Brain microvascular endothelial cell (primary cell): ENCODE data around the gene ARHGAP15.

Experiments
- DNase-seq: peaks from one replicate; pipeline ENCODE4 v3.0.0-alpha.2; 2020
- H3K27ac ChIP-seq: fragments of 250-450 bp; sonication (Bioruptor Pico); 2 replicates; pipeline ENCODE4 v1.5.1; 2020; ENCODE audit warnings: mild to moderate bottlenecking, moderate library complexity
- H3K27me3 ChIP-seq: fragments of 250-450 bp; sonication (Bioruptor Pico); replicated peaks from 2 replicates; pipeline ENCODE4 v1.5.1; 2020; ENCODE audit warnings: mild to moderate bottlenecking
- H3K36me3 ChIP-seq: fragments of 250-450 bp; sonication (Bioruptor Pico); replicated peaks from 2 replicates; pipeline ENCODE4 v1.5.1; 2020; ENCODE audit warnings: mild to moderate bottlenecking
- H3K4me3 ChIP-seq: 2 replicates; pipeline ENCODE4 v1.5.1; 2011; ENCODE audit warnings: low read depth, mild to moderate bottlenecking, control low read depth, low read length, moderate library complexity
- CTCF ChIP-seq: IDR thresholded peaks from 2 replicates; pipeline ENCODE4 v1.5.1; 2011; ENCODE audit warnings: low read depth, mild to moderate bottlenecking, moderate library complexity, low read length, control low read depth, inconsistent platforms; ENCODE audit errors: missing control alignments
- in situ Hi-C: cut with HindIII; loops from 2 replicates; pipeline ENCODE4 v1.10.0; 2017; ENCODE audit warnings: low sequenced_read_pairs, low pct_ligation_motif_present

Gene ARHGAP15

DNA sequence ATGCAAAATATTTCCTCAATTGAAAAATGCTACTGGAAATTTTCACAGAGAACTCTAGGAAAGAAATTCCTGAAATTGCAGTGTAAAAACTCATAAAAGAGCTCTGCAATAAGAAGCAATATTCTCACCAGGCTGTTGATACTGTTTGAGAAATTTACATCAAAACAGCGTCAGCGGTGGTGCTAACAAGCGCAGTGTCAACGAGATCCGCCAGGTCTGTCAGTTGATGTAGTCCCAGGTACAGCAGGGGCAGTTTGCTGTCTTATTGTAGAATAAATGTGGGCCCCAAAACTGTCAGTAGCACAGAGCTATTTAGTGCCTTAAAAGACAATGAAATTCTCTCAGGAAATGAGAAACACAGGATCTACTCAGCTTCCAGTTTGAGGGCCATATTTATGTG, 611.2 kb downstream of the ARHGAP15 start:
- in situ Hi-C loops, result no loop called here
- Histone ChIP-seq H3K27ac (no peak overlapping the region), H3K27me3 (no peaks in the 10 kb centered on the region), H3K36me3 (no peaks in the 10 kb centered on the region), H3K4me3 (no peak overlapping the region)
- TF ChIP-seq CTCF, result no peak
- DNase-seq, result no peak

GRCh38 chr2:143741205-143741604, 612.0 kb downstream of the ARHGAP15 start:
- no peak for TF ChIP-seq CTCF
- in situ Hi-C loops, result no loop called here
- H3K36me3 ChIP-seq, result no peaks in the 10 kb centered on the region
- no peak overlapping the region for H3K27ac ChIP-seq
- H3K27me3 ChIP-seq, result no peaks in the 10 kb centered on the region
- DNase-seq, result no peak
- H3K4me3 ChIP-seq, result no peak overlapping the region

GRCh38 chr2:143742581-143742980, 613.4 kb downstream of the ARHGAP15 start:
- Histone ChIP-seq H3K27ac (no peak overlapping the region), H3K36me3 (no peaks in the 10 kb centered on the region), H3K27me3 (no peaks in the 10 kb centered on the region), H3K4me3 (no peak overlapping the region)
- DNase-seq, result no peak
- in situ Hi-C loops, result no loop called here
- TF ChIP-seq CTCF, result no peak

GRCh38 chr2:143744114-143744513, 614.9 kb downstream of the ARHGAP15 start:
- no peaks in the 10 kb centered on the region for H3K27me3 ChIP-seq
- TF ChIP-seq CTCF, result no peak
- H3K27ac ChIP-seq, result no peak overlapping the region
- no peak for DNase-seq
- in situ Hi-C loops, result no loop called here
- no peaks in the 10 kb centered on the region for H3K36me3 ChIP-seq
- H3K4me3 ChIP-seq, result no peak overlapping the region

DNA sequence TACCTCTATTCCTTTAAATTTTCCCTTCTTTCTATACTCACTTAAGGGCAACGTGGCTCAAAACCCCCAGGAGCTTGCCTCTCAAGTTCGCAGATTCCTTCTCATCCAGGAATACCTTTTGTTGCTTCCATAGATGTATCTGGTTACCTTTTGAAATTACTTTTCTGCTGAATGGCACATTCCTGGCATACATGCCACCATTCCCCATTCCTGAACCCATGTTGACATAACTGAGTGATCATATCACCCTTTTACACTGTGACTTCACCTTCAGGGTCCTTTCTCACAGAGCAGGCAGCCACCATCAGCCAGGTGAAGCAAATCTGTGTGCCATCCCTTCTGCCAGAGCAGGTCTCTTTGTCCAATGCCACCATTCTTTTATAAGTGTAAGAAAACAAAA, 615.8 kb downstream of the ARHGAP15 start:
- DNase-seq, result no peak
- H3K4me3 ChIP-seq, result no peak overlapping the region
- in situ Hi-C loops, result no loop called here
- no peak for TF ChIP-seq CTCF
- H3K36me3 ChIP-seq, result no peaks in the 10 kb centered on the region
- H3K27me3 ChIP-seq, result no peaks in the 10 kb centered on the region
- no peak overlapping the region for H3K27ac ChIP-seq

DNA sequence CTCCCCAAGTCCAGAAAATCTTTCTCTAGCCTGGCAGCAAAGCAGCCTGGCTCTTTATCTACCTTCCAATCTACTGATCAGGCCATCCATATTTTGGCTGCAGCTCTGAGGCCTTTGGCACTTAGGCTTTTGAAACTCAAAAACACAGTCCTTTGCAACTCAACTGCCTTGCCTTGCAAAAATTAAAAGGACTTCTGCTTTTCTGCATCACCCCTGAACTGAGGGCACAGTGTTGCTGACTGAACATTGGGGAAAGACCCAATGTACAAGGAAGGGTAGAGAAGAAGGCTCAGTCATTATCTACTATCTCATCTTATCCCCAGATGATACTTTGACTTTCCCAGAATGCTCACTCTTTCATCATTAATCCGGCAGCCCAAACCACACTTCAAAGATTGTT, 625.5 kb downstream of the ARHGAP15 start:
- in situ Hi-C loops, result no loop called here
- Histone ChIP-seq H3K36me3 (no peaks in the 10 kb centered on the region), H3K27ac (no peak overlapping the region), H3K4me3 (no peak overlapping the region), H3K27me3 (no peaks in the 10 kb centered on the region)
- DNase-seq, result no peak
- no peak for TF ChIP-seq CTCF
